K562 (cell line): ENCODE measurements around the gene PLIN5. TPM values are rescaled to one million over a fixed set of nuclear protein-coding genes. Genes with fewer than 3 reads are reported as not detected.

Source experiments
- CREM ChIP-seq: IDR thresholded peaks from 2 replicates; pipeline ENCODE4 v1.6.1; 2014; ENCODE audit warnings: antibody characterized with exemption, low read depth
- E2F6 ChIP-seq, 2 experiments: IDR thresholded peaks; 2 replicates each; pipeline ENCODE4 v1.6.1; 2011; ENCODE audit warnings: borderline replicate concordance in 1 of 2, control low read depth in 1 of 2, low read depth in 1 of 2, low read length in 1 of 2, mild to moderate bottlenecking in 1 of 2, mixed read lengths in 1 of 2, moderate library complexity in 1 of 2; ENCODE audit not compliant: insufficient read depth in 1 of 2, insufficient read length in 1 of 2, poor library complexity in 1 of 2, severe bottlenecking in 1 of 2; ENCODE audit errors: extremely low read depth in 1 of 2
- GTF2A2 ChIP-seq: IDR thresholded peaks from 2 replicates; pipeline ENCODE4 v1.6.1; 2016; ENCODE audit warnings: mild to moderate bottlenecking, missing genetic modification characterization, missing compliant biosample characterization
- HCFC1 ChIP-seq: IDR thresholded peaks from 2 replicates; pipeline ENCODE4 v1.6.1; 2012; ENCODE audit warnings: low read depth, low read length, improper control_type of control experiment
- HNRNPL ChIP-seq: fragments of 200-400 bp; formaldehyde crosslinking; IDR thresholded peaks from 2 replicates; pipeline ENCODE4 v1.6.1; 2017; ENCODE audit warnings: low read depth, mild to moderate bottlenecking, low read length
- MAX ChIP-seq: sonication (generic); formaldehyde crosslinking; IDR thresholded peaks from 2 replicates; pipeline ENCODE4 v1.9.0; 2022; ENCODE audit warnings: mild to moderate bottlenecking, missing genetic modification reagents
- MCM5 ChIP-seq: fragments of 450-650 bp; IDR thresholded peaks from 2 replicates; pipeline ENCODE4 v1.6.1; 2016; ENCODE audit warnings: low read depth
- MED1 ChIP-seq: sonication (generic); formaldehyde crosslinking; IDR thresholded peaks from 2 replicates; pipeline ENCODE4 v1.8.1; 2023; ENCODE audit warnings: missing genetic modification reagents, borderline replicate concordance
- MNT ChIP-seq, 2 experiments: fragments of 450-650 bp; conservative IDR thresholded peaks; 2 replicates each; pipeline ENCODE4 v1.6.1; 2017; ENCODE audit warnings: mild to moderate bottlenecking in 2 of 2, moderate library complexity in 2 of 2
- MXI1 ChIP-seq: IDR thresholded peaks from 2 replicates; pipeline ENCODE4 v1.6.1; 2011; ENCODE audit warnings: low read depth, mild to moderate bottlenecking, improper control_type of control experiment, low read length
- OTX1 ChIP-seq: fragments of 450-650 bp; formaldehyde crosslinking; IDR thresholded peaks from 2 replicates; pipeline ENCODE4 v1.4.0; 2022; ENCODE audit warnings: mild to moderate bottlenecking
- PPARD ChIP-seq: fragments of 250-450 bp; sonication (Bioruptor Pico); IDR thresholded peaks from 2 replicates; pipeline ENCODE4 v1.8.0; 2022; ENCODE audit warnings: inconsistent platforms, mild to moderate bottlenecking, moderate library complexity
- SMAD1 ChIP-seq: fragments of 150-350 bp; IDR thresholded peaks from 2 replicates; pipeline ENCODE4 v1.6.1; 2014; ENCODE audit warnings: low read length, low read depth; ENCODE audit not compliant: partially characterized antibody
- SMARCA4 ChIP-seq: fragments of 450-650 bp; IDR thresholded peaks from 2 replicates; pipeline ENCODE4 v1.6.1; 2016
- TCFL5 ChIP-seq: fragments of 250-450 bp; sonication (Bioruptor Pico); conservative IDR thresholded peaks from 2 replicates; pipeline ENCODE4 v1.6.1; 2021; ENCODE audit warnings: mild to moderate bottlenecking, moderate library complexity, matching md5 sums
- ZNF143 ChIP-seq: sonication (generic); formaldehyde crosslinking; IDR thresholded peaks from 2 replicates; pipeline ENCODE4 v1.9.0; 2022; ENCODE audit warnings: mild to moderate bottlenecking, missing genetic modification reagents
- ZNF184 ChIP-seq: sonication (generic); formaldehyde crosslinking; IDR thresholded peaks from 2 replicates; pipeline ENCODE4 v1.5.0; 2020; ENCODE audit warnings: missing genetic modification reagents
- ZNF830 ChIP-seq: fragments of 250-450 bp; sonication (Bioruptor Pico); IDR thresholded peaks from 2 replicates; pipeline ENCODE4 v1.5.0; 2021; ENCODE audit warnings: mild to moderate bottlenecking
- polyA plus RNA-seq, 8 experiments: library from polyadenylated mRNA; depleted of rRNA in 4 of 8; stranded (reverse) in 5 of 8; unstranded in 3 of 8; fragments of >200 nt; fragmentation: Nextera tagmentation in 2 of 8; fragmentation: Illumina TruSeq in 1 of 8; extraction: Ambion mirVana in 2 of 8; extraction: Trizol in 1 of 8; gene quantifications; 2 replicates each; pipeline versions ENCODE4 v1.2.1 to v1.2.3, GENCODE V29; 2011 to 2014; ENCODE audit warnings: inconsistent platforms in 1 of 8, missing spikeins in 1 of 8
- total RNA-seq, 7 experiments: library from RNA; depleted of rRNA in 6 of 7; stranded (reverse); fragments of >200 nt in 6 of 7; fragmentation: Illumina TruSeq in 2 of 7; extraction: Trizol in 2 of 7; gene quantifications; 2 replicates each; pipeline versions ENCODE4 v1.2.1 to v1.2.3, GENCODE V29; 2011 to 2021; ENCODE audit warnings: low replicate concordance in 1 of 7
- TF ChIP-seq, protein P1 (sequence below): fragments of 250-450 bp; sonication (Bioruptor Pico); IDR thresholded peaks from 2 replicates; pipeline ENCODE4 v1.8.0; 2022; ENCODE audit warnings: inconsistent platforms
- TF ChIP-seq, protein P2 (sequence below): fragments of 450-650 bp; IDR thresholded peaks from one replicate; pipeline ENCODE4 v1.6.1; 2018; ENCODE audit warnings: mild to moderate bottlenecking, moderate library complexity; ENCODE audit not compliant: partially characterized antibody
- TF ChIP-seq, protein P3 (sequence below): sonication (generic); formaldehyde crosslinking; IDR thresholded peaks from 2 replicates; pipeline ENCODE4 v1.8.0; 2022; ENCODE audit warnings: mild to moderate bottlenecking, low read depth, missing genetic modification reagents

PLIN5 gene
- total and polyA plus RNA-seq, 9 of the 15 experiments (the other 6 are each of a cell fraction or from before 2014, with no cell fraction given), result 0.04 to 1.3 (median 0.50) TPM

- TF ChIP-seq PPARD (CRISPR knock-in tag) (no peak), HCFC1 (no peak), OTX1 (CRISPR knock-in tag) (no peak), HNRNPL (no peak), ZNF143 (CRISPR knock-in tag) (no peak), CREM (no peak), MNT (conservative IDR thresholded peaks at IDR 0.05) (peak; percentile 80 to 86), MED1 (CRISPR knock-in tag) (no peak), TCFL5 (CRISPR knock-in tag) (no peak), MXI1 (no peak), SMAD1 (no peak), SMARCA4 (no peak), ZNF184 (no peak), MAX (peak; percentile 72), E2F6 (IDR thresholded peaks at IDR 0.05; ENCODE audit: borderline replicate concordance in 1 of 2, extremely low read depth in 1 of 2, insufficient read depth in 1 of 2, insufficient read length in 1 of 2, low read depth in 1 of 2, low read length in 1 of 2, poor library complexity in 1 of 2, severe bottlenecking in 1 of 2) (peak in 1 of 2 experiments; percentile 9), ZNF830 (CRISPR knock-in tag) (no peak), GTF2A2 (tag) (no peak), MCM5 (no peak)
- TF ChIP-seq, protein P1, sequence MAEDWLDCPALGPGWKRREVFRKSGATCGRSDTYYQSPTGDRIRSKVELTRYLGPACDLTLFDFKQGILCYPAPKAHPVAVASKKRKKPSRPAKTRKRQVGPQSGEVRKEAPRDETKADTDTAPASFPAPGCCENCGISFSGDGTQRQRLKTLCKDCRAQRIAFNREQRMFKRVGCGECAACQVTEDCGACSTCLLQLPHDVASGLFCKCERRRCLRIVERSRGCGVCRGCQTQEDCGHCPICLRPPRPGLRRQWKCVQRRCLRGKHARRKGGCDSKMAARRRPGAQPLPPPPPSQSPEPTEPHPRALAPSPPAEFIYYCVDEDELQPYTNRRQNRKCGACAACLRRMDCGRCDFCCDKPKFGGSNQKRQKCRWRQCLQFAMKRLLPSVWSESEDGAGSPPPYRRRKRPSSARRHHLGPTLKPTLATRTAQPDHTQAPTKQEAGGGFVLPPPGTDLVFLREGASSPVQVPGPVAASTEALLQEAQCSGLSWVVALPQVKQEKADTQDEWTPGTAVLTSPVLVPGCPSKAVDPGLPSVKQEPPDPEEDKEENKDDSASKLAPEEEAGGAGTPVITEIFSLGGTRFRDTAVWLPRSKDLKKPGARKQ (CRISPR knock-in tag), result no peak
- TF ChIP-seq, protein P2, sequence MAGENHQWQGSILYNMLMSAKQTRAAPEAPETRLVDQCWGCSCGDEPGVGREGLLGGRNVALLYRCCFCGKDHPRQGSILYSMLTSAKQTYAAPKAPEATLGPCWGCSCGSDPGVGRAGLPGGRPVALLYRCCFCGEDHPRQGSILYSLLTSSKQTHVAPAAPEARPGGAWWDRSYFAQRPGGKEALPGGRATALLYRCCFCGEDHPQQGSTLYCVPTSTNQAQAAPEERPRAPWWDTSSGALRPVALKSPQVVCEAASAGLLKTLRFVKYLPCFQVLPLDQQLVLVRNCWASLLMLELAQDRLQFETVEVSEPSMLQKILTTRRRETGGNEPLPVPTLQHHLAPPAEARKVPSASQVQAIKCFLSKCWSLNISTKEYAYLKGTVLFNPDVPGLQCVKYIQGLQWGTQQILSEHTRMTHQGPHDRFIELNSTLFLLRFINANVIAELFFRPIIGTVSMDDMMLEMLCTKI, result no peak
- TF ChIP-seq, protein P3, sequence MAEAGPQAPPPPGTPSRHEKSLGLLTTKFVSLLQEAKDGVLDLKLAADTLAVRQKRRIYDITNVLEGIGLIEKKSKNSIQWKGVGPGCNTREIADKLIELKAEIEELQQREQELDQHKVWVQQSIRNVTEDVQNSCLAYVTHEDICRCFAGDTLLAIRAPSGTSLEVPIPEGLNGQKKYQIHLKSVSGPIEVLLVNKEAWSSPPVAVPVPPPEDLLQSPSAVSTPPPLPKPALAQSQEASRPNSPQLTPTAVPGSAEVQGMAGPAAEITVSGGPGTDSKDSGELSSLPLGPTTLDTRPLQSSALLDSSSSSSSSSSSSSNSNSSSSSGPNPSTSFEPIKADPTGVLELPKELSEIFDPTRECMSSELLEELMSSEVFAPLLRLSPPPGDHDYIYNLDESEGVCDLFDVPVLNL (CRISPR knock-in tag), result no peak
Observed at GRCh38 chr19:4531562-4532165, 3.4 kb downstream of the PLIN5 start (continued).
